ENCODE measurements around the gene CDA. TPM values are rescaled to one million over a fixed set of nuclear protein-coding genes. Genes with fewer than 3 reads are reported as not detected.

CDA gene
- total and polyA plus RNA-seq, 9 of the 15 experiments (the other 6 are each of a cell fraction or from before 2014, with no cell fraction given), result not detected

- TF ChIP-seq HINFP (tag; conservative IDR thresholded peaks at IDR 0.05; ENCODE audit: low read depth) (no peak), DIDO1 (tag; IDR thresholded peaks at IDR 0.05; ENCODE audit: low read depth) (no peak), ZNF436 (CRISPR knock-in tag; IDR thresholded peaks at IDR 0.05) (no peak), ZC3H11A (IDR thresholded peaks at IDR 0.05; ENCODE audit: low read depth, low read length) (peak; percentile 79; the same call in 1 of the 2 replicates), SREBF2 (CRISPR knock-in tag; IDR thresholded peaks at IDR 0.05) (no peak), KDM5B (IDR thresholded peaks at IDR 0.05; ENCODE audit: insufficient replicate concordance, low read depth, low read length) (no peak), ATF3 (IDR thresholded peaks at IDR 0.05) (no peak), ATF3 (CRISPR knock-in tag; conservative IDR thresholded peaks at IDR 0.05) (no peak), CREBBP (IDR thresholded peaks at IDR 0.05; ENCODE audit: low read depth, low read length) (no peak), MLLT1 (IDR thresholded peaks at IDR 0.05) (no peak; a peak in 1 of 4 replicates), ZNF274 (IDR thresholded peaks at IDR 0.05; ENCODE audit: borderline replicate concordance, low read depth, low read length) (no peak), ZBTB26 (CRISPR knock-in tag; IDR thresholded peaks at IDR 0.05) (no peak), PML (IDR thresholded peaks at IDR 0.05; ENCODE audit: low read length) (no peak), ZNF263 (CRISPR knock-in tag; IDR thresholded peaks at IDR 0.05; ENCODE audit: borderline replicate concordance) (no peak), ZEB2 (IDR thresholded peaks at IDR 0.05) (no peak), PATZ1 (CRISPR knock-in tag; IDR thresholded peaks at IDR 0.05; ENCODE audit: borderline replicate concordance) (no peak), NR1H2 (CRISPR knock-in tag; IDR thresholded peaks at IDR 0.05) (no peak), CBFB (CRISPR knock-in tag; IDR thresholded peaks at IDR 0.05) (no peak), SETDB1 (IDR thresholded peaks at IDR 0.05; ENCODE audit: low read length) (no peak), RFX7 (CRISPR knock-in tag; IDR thresholded peaks at IDR 0.05) (no peak), MTA1 (IDR thresholded peaks at IDR 0.05; ENCODE audit: borderline replicate concordance) (no peak)
Observed at GRCh38 chr1:20574686-20575540, 14.0 kb upstream of the CDA start (continued).
